Gastrocnemius medialis (tissue), 4 donors: ENCODE results near the gene SUGCT.

Source experiments
- CTCF ChIP-seq, 5 experiments: fragments of 450-650 bp in 3 of 5; fragments of 200-600 bp in 2 of 5; sonication (generic) in 2 of 5; IDR thresholded peaks in 4 of 5; conservative IDR thresholded peaks in 1 of 5; 1 replicate in 4 of 5; 2 replicates in 1 of 5; pipeline ENCODE4 v1.5.1; 2016 to 2019; ENCODE audit warnings: antibody characterized with exemption in 5 of 5, mild to moderate bottlenecking in 3 of 5, moderate library complexity in 3 of 5
- POLR2A ChIP-seq, 2 donors: fragments of 450-650 bp; IDR thresholded peaks; one replicate each; pipeline ENCODE4 v1.6.1; 2017; ENCODE audit warnings: antibody characterized with exemption in 2 of 2, mild to moderate bottlenecking in 2 of 2, moderate library complexity in 2 of 2

- no peak for TF ChIP-seq CTCF (IDR thresholded peaks at IDR 0.05 in 4 of 5, conservative IDR thresholded peaks at IDR 0.05 in 1 of 5)
- TF ChIP-seq POLR2A (IDR thresholded peaks at IDR 0.05) = no peak
Observed at GRCh38 chr7:40102897-40103296, 31.9 kb upstream of the SUGCT start.
